GM10266 (cell line): Measurements from ENCODE around the gene BRD3.

Experiments
- DNase-seq: peaks from one replicate; pipeline ENCODE4 v3.0.0; 2012; ENCODE audit errors: extremely low spot score
- TF ChIP-seq, protein P1 (sequence below): IDR thresholded peaks from 2 replicates; pipeline ENCODE4 v1.5.1; 2012; ENCODE audit warnings: mild to moderate bottlenecking, low read depth; ENCODE audit not compliant: control insufficient read depth, insufficient read depth; ENCODE audit errors: missing control alignments

BRD3 gene

DNA sequence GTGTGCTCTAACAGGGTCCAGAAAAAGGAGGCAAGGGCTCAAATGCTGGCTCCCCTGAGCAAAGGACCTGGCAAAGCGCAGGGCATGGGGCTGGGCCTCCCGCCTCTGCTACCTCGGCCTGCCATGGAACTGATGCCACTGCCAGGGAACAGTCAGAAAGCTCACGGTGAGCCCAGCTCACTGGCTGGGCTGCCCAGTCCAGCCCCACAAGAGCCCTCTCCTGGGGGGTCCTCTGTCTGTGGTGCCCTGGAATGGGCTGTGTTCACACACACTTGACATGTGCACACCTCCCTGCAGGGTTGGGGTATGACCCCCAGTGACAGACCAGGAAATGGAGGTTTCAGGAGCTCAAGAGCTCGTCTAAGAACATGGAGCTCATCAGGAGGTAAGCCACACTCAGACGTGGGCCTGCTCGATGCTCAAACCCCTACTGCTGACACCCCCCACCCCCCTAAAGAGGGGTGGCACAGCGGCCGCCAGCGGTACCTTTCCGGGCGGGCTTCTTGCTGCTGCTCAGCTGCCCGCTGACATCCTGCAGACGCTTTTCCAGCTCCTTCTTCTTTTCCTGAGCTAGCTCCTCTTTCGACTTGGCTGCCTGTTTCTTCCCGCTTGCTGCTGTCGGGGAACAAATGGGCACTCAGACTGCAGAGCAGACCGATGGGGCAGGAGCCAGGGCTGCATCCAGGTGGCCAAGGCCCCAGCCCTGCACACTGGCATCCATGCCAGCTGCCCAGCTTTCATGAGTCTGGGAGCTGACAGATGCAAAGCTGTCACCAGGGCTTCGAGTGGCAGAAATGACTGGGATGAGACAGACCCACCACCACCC is 33.4 kb downstream of the BRD3 start:
- DNase-seq: no peak
- TF ChIP-seq, protein P1, sequence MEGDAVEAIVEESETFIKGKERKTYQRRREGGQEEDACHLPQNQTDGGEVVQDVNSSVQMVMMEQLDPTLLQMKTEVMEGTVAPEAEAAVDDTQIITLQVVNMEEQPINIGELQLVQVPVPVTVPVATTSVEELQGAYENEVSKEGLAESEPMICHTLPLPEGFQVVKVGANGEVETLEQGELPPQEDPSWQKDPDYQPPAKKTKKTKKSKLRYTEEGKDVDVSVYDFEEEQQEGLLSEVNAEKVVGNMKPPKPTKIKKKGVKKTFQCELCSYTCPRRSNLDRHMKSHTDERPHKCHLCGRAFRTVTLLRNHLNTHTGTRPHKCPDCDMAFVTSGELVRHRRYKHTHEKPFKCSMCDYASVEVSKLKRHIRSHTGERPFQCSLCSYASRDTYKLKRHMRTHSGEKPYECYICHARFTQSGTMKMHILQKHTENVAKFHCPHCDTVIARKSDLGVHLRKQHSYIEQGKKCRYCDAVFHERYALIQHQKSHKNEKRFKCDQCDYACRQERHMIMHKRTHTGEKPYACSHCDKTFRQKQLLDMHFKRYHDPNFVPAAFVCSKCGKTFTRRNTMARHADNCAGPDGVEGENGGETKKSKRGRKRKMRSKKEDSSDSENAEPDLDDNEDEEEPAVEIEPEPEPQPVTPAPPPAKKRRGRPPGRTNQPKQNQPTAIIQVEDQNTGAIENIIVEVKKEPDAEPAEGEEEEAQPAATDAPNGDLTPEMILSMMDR: no peak

DNA sequence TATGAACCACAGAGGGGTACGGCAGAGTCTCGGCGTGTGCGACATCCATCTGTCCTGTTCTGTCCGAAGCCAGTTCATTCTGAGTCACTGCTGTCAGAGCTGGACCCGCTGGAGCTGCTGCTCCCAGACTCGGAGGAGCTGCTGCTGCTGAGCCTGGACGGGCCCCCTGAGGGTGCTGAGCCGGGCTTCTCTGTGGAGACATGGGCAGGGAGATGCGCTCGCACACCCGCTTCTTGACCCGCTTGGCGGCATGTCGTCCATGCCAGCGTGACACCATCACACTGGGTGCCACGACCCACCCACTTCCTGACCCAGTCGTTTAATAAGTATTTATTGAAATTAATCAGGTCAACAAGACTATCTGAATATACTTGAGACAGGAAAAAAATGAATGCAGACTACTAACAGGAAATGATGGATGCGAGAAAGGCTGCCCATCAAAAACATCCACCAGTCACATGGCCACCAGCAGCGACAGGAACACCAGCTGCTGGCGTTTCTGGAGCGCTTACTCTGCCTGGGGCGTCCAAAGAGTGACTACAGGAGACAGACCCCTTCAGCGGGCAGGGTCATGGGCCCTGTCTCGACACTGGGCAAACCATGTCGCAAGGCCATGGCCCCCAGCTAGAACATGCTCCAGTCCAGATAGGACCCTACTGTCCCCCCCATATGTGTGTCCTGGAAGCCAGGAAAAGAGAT is 34.2 kb downstream of the BRD3 start:
- TF ChIP-seq, protein P1: no peak
- DNase-seq: no peak

DNA sequence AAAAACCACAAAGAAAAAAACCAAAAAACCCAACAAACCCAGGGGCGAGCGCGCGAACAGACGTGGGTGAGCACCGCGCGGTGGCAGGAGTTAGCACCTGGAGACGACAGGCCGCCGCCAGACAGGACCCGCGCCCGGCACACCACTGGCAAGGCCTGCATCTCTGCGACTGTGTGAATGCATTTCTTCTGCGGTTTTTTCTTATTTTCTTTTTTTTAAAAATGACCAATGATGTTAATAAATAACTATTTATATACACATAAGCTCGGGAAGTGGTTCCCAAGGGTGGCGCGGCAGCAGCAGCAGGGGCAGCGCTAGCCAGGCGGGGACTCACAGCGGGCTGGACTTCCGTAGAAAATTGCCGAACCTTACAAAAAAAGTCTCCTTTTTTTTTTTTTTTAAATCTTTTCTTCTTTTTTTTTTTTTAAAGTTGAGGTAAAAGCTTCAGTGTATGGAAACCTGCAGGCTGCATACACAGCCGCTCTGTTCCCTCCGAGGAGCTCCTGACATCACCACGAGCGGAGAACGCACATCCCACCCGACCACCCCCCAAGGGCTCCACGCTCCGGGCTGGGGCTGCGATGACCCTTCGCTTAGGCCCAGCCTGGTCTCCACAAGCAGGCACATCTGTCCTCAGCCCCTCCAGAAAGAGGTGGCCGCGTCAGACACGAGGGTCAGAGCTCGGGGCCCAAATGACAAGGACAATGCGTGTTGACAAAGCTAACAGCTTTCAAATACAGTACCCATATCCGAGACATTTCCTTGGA is 35.2 kb downstream of the BRD3 start:
- TF ChIP-seq, protein P1: no peak

DNA sequence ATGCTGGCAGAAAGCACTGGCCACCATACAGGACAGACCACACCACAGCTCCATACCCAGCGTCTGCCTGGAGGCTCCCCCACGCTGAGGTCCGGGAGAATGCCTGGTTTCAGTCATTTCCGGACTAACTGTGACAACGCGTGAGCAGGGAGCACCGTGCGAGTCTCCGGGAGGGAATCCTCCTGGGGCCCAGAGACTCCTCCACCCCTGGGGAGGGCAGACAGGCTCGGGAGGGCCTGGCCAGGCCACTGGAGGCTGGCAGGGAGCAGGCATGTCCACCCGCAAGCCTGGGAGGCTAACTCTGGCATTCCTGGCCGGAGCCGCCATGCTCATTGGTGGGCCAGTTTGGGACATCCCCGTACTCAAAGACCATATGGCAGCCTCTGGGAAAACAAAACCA is 36.0 kb downstream of the BRD3 start:
- TF ChIP-seq, protein P1: no peak
- DNase-seq: no peak

More for the DNA sequence above, 35.2 kb downstream of the BRD3 start:
- DNase-seq: no peak

DNA sequence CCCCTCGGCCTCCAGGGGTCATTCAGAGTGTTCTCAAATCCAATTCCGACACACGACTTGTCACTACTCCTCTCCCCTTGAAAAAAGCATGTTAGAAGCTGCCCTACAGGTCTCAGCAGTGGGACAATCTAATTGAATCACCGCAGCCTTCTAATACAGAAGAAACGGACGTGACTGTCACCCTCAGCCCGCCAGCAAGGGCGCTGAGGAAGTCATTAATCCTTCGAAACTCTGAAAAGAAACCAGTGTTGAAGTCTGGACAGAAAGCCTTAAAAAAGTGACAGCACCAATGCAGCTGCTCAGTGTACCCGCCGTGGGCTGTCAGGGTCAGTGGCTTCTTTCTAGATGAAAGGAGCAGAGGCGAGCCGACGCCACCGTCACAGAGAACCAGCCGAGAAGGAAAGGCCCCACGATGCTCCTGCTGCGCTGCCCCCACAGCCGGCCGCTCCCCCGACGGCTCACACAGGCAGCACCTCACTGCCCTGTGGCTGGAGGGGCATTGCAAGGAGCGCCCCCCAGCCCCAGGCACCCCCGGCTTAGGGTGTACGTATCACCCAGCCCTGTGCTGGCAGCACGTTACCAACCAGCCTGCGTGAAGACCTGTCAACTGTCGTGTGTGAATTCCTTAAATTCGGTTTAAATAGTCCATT is 36.9 kb downstream of the BRD3 start:
- no peak for DNase-seq
- TF ChIP-seq, protein P1: no peak

DNA sequence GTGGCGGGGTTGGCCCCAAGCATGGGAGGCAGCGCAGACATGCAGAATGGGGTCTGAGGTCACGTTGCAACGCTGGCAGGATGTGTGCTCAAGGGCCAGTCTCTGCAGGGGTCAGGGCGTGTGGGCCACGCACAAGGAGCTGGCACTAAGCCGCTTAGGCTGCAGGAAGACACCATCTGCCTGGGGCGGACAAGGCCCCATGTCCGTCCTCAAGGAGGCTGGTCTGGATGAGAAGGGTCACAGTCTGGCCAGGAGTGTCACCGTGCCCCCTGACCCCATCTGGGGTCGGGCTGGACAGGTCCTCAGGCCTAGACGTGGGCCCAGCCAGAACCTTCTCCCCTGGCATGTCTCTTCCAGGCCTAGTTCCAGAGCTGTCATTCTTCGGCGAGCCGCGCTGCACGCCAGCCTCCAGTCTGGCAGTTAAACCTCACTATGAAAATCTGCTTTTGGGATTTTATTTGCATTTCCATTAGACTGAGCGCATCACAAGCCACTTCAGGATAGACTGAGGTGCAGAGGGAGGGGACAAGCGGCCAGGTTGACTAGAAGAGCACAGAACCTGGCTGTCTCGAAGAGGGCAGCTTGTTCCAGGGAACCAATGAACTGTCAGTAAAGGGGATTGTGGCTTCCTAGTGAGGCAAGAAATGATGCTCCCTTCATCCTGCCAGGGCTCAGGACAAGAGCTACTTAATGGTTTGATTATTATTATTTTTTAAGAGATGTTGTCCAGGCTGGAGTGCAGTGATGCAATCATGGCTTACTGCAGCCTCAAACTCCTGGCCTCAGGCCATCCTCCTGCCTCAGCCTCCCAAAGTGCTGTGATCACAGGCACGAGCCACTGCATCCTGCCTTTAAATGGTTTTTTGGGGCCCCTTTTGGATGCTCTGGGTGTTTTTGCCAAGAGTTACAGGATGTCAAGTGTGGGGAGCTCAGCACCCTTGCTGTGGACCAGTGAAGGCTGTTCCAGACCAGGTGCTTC is 38.3 kb downstream of the BRD3 start:
- no peak for DNase-seq
- TF ChIP-seq, protein P1: no peak
